Astrocyte (in vitro differentiated cells and primary cell): ENCODE measurements around the gene SCARF2. TPM values are rescaled to one million over a fixed set of nuclear protein-coding genes. Genes with fewer than 3 reads are reported as not detected.

ENCODE experiments used
- DNase-seq: peaks from one replicate; pipeline ENCODE4 v3.0.0-alpha.2; 2010; ENCODE audit warnings: low read depth
- FAIRE-seq: peaks from 2 replicates; lab custom pipeline; 2011; peaks lifted over from hg19 to GRCh38; lab: Jason Lieb, UNC
- H2AFZ ChIP-seq: 2 replicates; pipeline ENCODE4 v1.6.0; 2012; ENCODE audit warnings: low read depth, low read length, inconsistent platforms
- H3K27ac ChIP-seq: 2 replicates; pipeline ENCODE4 v1.5.1; 2011; ENCODE audit warnings: low read depth, low read length, inconsistent platforms
- H3K27me3 ChIP-seq: 2 replicates; pipeline ENCODE4 v1.6.0; 2011; ENCODE audit warnings: low read length, inconsistent platforms; ENCODE audit not compliant: insufficient read depth
- H3K36me3 ChIP-seq: 2 replicates; pipeline ENCODE4 v1.5.1; 2011; ENCODE audit warnings: low read length, inconsistent platforms; ENCODE audit not compliant: insufficient read depth
- H3K4me1 ChIP-seq: 2 replicates; pipeline ENCODE4 v1.5.1; 2011; ENCODE audit warnings: low read length, inconsistent platforms; ENCODE audit not compliant: insufficient read depth
- H3K4me2 ChIP-seq: 2 replicates; pipeline ENCODE4 v1.6.0; 2012; ENCODE audit warnings: low read length, inconsistent platforms
- H3K4me3 ChIP-seq: 2 replicates; pipeline ENCODE4 v1.5.1; 2011; ENCODE audit warnings: low read depth, mild to moderate bottlenecking, low read length, inconsistent platforms; ENCODE audit not compliant: insufficient read depth
- H3K79me2 ChIP-seq: 2 replicates; pipeline ENCODE4 v1.6.0; 2012; ENCODE audit warnings: mild to moderate bottlenecking, low read length, inconsistent platforms; ENCODE audit not compliant: insufficient read depth
- H3K9ac ChIP-seq: 2 replicates; pipeline ENCODE4 v1.6.0; 2012; ENCODE audit warnings: mild to moderate bottlenecking, low read length, inconsistent platforms
- H3K9me3 ChIP-seq: 2 replicates; pipeline ENCODE4 v1.5.1; 2012; ENCODE audit warnings: low read depth, mild to moderate bottlenecking, low read length, inconsistent platforms; ENCODE audit not compliant: insufficient read depth
- H4K20me1 ChIP-seq: 2 replicates; pipeline ENCODE4 v1.6.0; 2012; ENCODE audit warnings: low read length, inconsistent platforms; ENCODE audit not compliant: insufficient read depth
- H3K27ac Mint-ChIP-seq: one replicate; pipeline ENCODE4 v1.8.0; 2021; ENCODE audit warnings: mild to moderate bottlenecking, mixed read lengths; ENCODE audit not compliant: unreplicated experiment
- H3K27me3 Mint-ChIP-seq: one replicate; pipeline ENCODE4 v1.8.0; 2021; ENCODE audit warnings: low read depth, mixed read lengths; ENCODE audit not compliant: unreplicated experiment
- H3K36me3 Mint-ChIP-seq: one replicate; pipeline ENCODE4 v1.8.0; 2021; ENCODE audit warnings: low read depth, mixed read lengths; ENCODE audit not compliant: unreplicated experiment
- H3K4me1 Mint-ChIP-seq: one replicate; pipeline ENCODE4 v1.8.0; 2021; ENCODE audit warnings: low read depth, mixed read lengths; ENCODE audit not compliant: unreplicated experiment
- H3K4me3 Mint-ChIP-seq: one replicate; pipeline ENCODE4 v1.8.0; 2021; ENCODE audit warnings: mild to moderate bottlenecking, moderate library complexity, mixed read lengths; ENCODE audit not compliant: unreplicated experiment
- H3K9me3 Mint-ChIP-seq: one replicate; pipeline ENCODE4 v1.8.0; 2021; ENCODE audit warnings: mild to moderate bottlenecking, mixed read lengths; ENCODE audit not compliant: unreplicated experiment
- EZH2 ChIP-seq: IDR thresholded peaks from 2 replicates; pipeline ENCODE4 v1.6.1; 2012; ENCODE audit warnings: mild to moderate bottlenecking, low read length, inconsistent platforms; ENCODE audit not compliant: insufficient read depth
- total RNA-seq: library from RNA; stranded (reverse); gene quantifications from 2 replicates; pipeline ENCODE4 v1.2.1, GENCODE V29; 2021
- TF ChIP-seq, protein P1 (sequence below): IDR thresholded peaks from 2 replicates; pipeline ENCODE4 v1.5.1; 2011; ENCODE audit warnings: low read depth, mild to moderate bottlenecking, inconsistent platforms, low read length, moderate library complexity; ENCODE audit not compliant: insufficient read depth

Gene SCARF2
- total RNA-seq, 1 donor from 2014 or later = 17.3 TPM

GRCh38 chr22:20401376-20402014, 36.1 kb downstream of the SCARF2 start:
- H3K4me1 Mint-ChIP-seq = peaks cover 4% of the 10 kb centered on the region
- no peaks in the 10 kb centered on the region for H3K9me3 Mint-ChIP-seq
- H3K36me3 Mint-ChIP-seq = peaks cover 20% of the 10 kb centered on the region
- H4K20me1 ChIP-seq = peaks cover 26% of the 10 kb centered on the region
- H2AFZ ChIP-seq = no peak overlapping the region
- no peak overlapping the region for H3K9ac ChIP-seq
- no peak overlapping the region for H3K4me3 ChIP-seq
- H3K4me1 ChIP-seq = no peaks in the 10 kb centered on the region
- no peak overlapping the region for H3K27ac Mint-ChIP-seq
- FAIRE-seq (no peak), DNase-seq (no peak)
- H3K27me3 Mint-ChIP-seq = no peaks in the 10 kb centered on the region
- peaks cover 22% of the 10 kb centered on the region for H3K79me2 ChIP-seq
- H3K27ac ChIP-seq = no peak overlapping the region
- H3K4me3 Mint-ChIP-seq = no peak overlapping the region
- H3K27me3 ChIP-seq = no peaks in the 10 kb centered on the region
- no peak for TF ChIP-seq EZH2
- TF ChIP-seq, protein P1, sequence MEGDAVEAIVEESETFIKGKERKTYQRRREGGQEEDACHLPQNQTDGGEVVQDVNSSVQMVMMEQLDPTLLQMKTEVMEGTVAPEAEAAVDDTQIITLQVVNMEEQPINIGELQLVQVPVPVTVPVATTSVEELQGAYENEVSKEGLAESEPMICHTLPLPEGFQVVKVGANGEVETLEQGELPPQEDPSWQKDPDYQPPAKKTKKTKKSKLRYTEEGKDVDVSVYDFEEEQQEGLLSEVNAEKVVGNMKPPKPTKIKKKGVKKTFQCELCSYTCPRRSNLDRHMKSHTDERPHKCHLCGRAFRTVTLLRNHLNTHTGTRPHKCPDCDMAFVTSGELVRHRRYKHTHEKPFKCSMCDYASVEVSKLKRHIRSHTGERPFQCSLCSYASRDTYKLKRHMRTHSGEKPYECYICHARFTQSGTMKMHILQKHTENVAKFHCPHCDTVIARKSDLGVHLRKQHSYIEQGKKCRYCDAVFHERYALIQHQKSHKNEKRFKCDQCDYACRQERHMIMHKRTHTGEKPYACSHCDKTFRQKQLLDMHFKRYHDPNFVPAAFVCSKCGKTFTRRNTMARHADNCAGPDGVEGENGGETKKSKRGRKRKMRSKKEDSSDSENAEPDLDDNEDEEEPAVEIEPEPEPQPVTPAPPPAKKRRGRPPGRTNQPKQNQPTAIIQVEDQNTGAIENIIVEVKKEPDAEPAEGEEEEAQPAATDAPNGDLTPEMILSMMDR = no peak
- peaks cover 3% of the 10 kb centered on the region for H3K36me3 ChIP-seq
- H3K9me3 ChIP-seq = no peaks in the 10 kb centered on the region
- H3K4me2 ChIP-seq = no peak overlapping the region

- no peaks in the 10 kb centered on the region for H3K9me3 ChIP-seq
- H4K20me1 ChIP-seq = peaks cover 33% of the 10 kb centered on the region
- FAIRE-seq = no peak
- H3K4me1 ChIP-seq = no peaks in the 10 kb centered on the region
- no peak overlapping the region for H3K4me3 ChIP-seq
- H3K27ac Mint-ChIP-seq = no peak overlapping the region
- peaks cover 2% of the 10 kb centered on the region for H3K36me3 ChIP-seq
- no peaks in the 10 kb centered on the region for H3K27me3 ChIP-seq
- peaks cover 29% of the 10 kb centered on the region for H3K79me2 ChIP-seq
- no peak overlapping the region for H3K4me2 ChIP-seq
- H3K36me3 Mint-ChIP-seq = peaks cover 19% of the 10 kb centered on the region
- no peak for DNase-seq
- H3K4me1 Mint-ChIP-seq = peaks cover 11% of the 10 kb centered on the region
- no peak overlapping the region for H3K9ac ChIP-seq
- TF ChIP-seq, protein P1 = no peak
- TF ChIP-seq EZH2 = no peak
- H3K27ac ChIP-seq = no peak overlapping the region
- no peaks in the 10 kb centered on the region for H3K9me3 Mint-ChIP-seq
- H3K4me3 Mint-ChIP-seq = no peak overlapping the region
- H3K27me3 Mint-ChIP-seq = no peaks in the 10 kb centered on the region
- H2AFZ ChIP-seq = no peak overlapping the region
Observed at GRCh38 chr22:20400606-20401375, 36.8 kb downstream of the SCARF2 start.
